ELR (cell line): ENCODE results near the gene TARP.
A peak's percentile ranks its signal among the peaks of the same experiment; 100 is the strongest.
"Not testable (repeated sequence)": the region's sequence is repeated elsewhere in the genome, so short reads cannot be mapped to it uniquely, and the experiment has no call there.

ENCODE experiments used
- DNase-seq: peaks from one replicate; pipeline ENCODE4 v3.0.0-alpha.2; 2015; ENCODE audit warnings: low read depth

Gene TARP

DNA sequence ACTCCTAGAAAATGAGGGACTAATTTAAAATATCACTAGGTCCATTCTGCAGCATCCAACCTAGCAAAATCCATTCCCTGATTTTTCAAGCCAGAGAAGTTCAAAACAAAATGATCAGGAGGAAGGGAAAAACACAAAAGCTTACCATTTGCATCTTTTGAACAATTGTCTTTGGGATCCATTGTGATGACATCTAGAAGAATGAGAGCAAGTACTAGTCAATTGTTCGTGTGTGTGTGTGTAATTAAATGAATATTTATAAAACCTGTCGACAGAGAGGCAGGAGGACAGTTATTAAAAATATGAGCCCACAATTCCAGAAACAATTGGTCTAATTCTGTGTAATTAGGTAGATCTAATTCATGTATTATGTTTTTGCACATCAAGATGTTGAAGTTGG, 11.4 kb downstream of the TARP start:
- DNase-seq = not testable (repeated sequence)

DNA sequence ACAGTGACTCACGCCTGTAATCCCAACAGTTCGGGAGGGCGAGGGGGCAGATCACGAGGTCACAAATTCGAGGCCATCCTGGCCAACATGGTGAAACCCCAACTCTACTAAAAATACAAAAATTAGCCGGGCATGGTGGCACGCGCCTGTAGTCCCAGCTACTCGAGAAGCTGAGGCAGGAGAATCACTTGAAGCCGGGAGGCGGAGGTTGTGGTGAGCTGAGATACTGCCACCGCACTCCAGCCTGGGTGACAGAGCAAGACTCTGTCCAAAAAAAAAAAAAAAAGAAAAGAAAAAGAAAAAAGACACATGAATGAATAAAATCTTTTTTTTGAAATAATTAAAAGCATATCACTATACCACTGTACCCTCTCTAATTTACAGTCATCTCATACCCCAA, 11.8 kb downstream of the TARP start:
- not testable (repeated sequence) for DNase-seq

DNA sequence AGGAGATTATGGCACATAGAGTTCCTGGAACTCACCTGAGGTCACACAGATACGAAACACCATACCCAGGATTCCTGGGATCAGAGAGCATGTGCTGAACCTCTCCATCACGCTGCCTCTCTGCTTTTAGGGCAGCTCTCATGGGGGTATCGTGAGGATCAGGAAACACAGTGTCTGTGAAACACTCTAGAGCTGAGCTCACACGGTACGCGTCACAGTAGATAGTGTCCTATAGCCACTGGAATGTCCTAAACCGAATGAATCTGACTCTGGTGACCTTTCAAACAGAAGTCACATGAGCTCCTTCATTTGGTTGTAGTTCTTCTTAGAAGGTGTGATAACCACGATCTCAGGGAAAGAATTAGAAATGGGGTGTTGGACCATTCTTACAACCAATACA, 14.3 kb downstream of the TARP start:
- DNase-seq = not testable (repeated sequence)

DNA sequence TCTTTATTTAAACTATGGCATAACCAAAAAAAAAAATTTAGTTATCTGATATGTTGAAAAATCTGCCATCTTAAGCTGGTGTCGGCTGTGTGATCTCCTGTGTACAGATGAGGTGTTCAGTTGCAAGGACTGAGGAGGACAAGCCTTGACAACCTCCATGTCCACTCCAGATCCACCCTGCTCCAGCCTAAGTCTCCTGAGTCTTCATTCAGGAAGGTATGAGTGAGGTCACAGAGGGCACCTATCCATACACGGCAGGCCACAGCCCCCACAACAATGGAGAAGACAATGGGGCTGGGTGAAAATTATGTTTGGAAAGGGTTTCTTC, 16.1 kb downstream of the TARP start:
- no peak for DNase-seq

DNA sequence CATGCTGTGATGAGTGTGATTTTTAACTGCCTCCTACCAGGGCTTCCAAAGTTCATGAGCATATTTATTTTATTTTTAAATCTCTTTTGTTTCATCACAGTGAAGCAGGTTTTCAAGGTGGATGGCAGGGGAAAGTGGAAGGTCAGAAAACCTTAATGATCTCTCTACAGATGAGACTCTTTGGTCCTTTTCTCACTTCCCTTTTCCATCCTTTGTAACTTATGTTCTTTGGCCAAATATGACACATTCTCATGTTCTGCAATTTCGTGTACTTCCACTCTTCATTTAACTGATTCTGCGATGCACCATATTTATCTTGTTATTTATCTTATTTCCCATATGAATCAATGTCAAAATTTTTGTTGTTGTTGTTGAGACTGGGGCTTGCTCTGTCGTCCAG, 23.6 kb downstream of the TARP start:
- DNase-seq = not testable (repeated sequence)

DNA sequence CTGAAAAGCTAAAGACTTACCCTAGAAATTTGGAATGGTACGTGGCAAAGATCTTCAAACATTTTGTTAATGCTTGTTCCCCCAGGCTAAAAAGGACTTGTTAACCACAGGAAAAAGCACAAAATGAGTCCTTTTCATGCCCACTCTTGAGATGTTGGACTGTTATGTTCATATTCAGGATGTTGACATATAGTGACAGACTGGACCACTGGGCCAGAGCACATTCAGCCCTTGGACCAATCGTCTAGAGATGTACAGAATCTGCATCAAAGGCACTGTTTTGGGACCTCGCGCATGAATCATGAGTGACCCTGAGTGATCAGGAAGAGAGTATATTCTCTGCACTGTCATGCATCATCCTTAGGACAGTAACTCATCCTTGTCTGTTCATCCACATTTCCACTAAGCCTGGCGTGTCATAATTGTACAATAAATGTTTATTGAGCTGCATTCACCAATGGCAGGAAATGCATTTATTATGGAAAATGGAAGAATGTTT, 25.3 kb downstream of the TARP start:
- DNase-seq = no peak

DNA sequence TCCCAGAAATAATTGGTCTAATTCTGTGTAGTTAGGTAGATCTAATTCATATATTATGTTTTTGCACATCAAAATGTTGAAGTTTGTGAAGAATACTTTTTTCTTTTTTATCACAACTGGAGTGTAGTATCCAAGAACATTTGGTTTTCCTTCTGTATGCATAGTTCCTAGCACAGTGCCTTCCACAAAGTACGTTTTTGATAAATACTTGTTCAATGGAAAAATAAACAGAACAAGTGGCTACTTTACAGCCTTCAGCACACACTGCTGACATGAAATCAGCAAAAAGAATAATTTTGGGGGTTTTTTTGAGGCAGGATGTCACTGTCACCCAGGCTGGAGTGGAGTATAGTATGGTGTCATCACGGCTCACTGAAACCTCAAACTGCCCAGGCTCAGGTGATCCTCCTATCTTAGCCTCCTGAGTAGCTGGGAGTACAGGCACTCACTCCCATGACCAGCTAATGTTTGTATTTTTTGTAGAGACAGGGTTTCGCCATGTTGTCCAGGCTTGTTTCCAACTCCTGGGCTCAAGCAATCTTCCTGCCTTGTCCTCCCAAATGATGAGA, 27.9 kb downstream of the TARP start:
- DNase-seq = no peak

DNA sequence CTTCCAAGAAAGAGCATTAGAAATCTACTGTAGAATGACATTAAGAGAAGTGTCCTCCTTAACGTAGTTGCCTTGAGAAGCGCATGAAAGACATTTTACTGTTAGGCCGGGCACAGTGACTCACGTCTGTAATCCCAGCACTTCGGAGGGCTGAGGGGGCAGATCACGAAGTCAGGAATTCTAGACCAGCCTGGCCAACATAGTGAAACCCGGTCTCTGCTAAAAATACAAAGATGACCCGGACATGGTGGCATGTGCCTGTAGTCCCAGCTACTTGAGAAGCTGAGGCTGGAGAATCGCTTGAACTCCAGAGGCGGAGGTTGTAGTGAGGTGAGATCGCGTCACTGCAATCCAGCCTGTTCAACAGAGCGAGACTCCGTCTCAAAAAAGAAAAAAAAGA, 28.9 kb downstream of the TARP start:
- DNase-seq = no peak

DNA sequence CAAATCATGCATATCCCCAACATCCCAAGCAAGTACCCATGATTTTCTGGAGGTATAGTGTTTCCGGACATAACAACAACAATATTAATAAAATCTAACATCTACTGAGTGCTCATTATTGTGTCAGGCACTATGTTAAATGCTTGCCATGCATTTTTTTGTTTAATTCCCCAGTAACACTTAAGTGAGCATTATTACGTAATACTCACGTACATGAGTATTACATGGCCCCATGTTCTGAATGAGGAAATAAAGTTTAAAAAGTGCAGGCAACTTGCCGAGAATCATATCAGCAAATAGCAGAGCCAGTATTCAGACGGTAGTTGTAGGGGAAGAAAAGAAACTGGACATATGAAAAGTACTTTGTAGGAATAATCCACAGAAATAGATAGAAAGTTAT, 30.1 kb downstream of the TARP start:
- not testable (repeated sequence) for DNase-seq

DNA sequence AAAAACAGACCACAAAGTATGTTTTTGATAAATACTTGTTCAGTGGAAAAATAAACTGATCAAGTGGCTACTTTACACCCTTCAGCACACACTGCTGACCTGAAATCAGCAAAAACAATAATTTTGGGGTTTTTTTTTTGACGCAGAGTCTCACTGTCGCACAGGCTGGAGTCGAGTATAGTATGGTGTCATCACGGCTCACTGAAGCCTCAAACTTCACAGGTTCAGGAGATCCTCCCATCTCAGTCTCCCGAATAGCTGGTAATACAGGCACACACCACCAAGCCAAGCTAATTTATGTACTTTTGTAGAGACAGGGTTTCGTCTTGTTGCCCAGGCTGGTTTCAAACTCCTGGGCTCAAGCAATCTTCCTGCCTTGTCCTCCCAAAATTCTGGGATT, 30.6 kb downstream of the TARP start:
- DNase-seq = no peak

DNA sequence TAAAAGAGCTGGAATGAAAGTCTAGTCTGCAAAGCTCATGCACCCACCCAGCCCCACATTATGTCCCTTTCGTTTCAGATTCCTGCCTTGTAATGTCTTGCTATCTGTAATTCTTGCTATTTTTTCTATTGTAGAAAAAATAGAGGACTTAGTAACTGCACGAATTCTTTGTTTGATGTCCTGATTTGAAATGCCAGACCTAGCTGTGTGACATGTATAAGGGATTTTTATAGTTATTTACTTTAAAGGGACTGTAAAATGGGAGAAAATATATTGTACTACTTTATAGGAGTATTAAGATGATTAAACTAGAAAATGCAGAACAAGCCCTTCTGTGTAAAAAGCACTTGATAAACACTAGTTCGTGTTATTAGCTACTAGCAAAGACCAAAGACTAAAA, 32.4 kb downstream of the TARP start:
- DNase-seq = no peak

DNA sequence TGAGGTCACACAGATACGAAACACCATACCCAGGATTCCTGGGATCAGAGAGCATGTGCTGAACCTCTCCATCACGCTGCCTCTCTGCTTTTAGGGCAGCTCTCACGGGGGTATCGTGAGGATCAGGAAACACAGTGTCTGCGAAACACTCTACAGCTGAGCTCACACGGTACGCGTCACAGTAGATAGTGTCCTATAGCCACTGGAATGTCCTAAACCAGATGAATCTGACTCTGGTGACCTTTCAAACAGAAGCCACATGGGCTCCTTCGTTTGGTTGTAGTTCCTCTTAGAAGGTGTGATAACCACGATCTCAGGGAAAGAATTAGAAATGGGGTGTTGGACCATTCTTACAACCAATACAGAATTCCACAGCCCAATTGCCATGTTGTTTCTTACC, 34.3 kb downstream of the TARP start:
- DNase-seq = not testable (repeated sequence)

DNA sequence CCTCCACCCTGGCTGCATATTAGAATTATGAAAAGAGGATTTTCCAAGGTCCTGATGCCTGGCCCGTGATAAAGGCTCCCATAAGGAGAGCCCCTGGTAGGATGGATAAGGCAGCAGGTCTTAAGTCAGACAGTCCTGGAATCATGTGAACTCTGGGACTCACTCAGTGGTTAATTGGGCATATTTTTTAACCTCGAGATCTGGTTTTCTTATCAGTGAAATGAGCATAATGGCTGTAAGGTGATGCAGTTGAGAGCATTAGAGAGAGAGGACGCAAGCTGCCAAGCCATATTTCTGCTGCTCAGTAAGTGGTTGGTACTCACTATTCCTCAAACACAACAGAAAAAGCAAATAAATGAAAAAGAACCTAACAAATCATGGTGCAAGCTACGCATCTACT, 37.8 kb downstream of the TARP start:
- DNase-seq = no peak

DNA sequence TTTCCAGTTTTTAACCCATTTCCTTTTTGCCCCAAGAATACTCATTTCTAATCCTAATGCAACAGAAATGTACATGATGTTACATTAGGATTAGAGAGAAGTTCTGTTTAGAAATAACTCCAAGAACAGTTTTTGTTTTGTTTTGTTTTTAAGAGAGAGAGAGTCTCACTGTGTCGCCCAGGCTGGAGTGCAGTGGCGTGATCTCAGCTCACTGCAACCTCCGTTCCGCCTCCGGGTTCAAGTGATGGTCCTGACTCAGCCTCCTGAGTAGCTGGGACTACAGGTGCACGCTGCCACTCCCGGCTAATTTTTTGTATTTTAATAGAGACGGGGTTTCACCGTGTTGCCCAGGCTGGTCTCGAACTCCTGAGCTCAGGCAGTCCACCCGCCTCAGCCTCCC, 38.7 kb downstream of the TARP start:
- not testable (repeated sequence) for DNase-seq

DNA sequence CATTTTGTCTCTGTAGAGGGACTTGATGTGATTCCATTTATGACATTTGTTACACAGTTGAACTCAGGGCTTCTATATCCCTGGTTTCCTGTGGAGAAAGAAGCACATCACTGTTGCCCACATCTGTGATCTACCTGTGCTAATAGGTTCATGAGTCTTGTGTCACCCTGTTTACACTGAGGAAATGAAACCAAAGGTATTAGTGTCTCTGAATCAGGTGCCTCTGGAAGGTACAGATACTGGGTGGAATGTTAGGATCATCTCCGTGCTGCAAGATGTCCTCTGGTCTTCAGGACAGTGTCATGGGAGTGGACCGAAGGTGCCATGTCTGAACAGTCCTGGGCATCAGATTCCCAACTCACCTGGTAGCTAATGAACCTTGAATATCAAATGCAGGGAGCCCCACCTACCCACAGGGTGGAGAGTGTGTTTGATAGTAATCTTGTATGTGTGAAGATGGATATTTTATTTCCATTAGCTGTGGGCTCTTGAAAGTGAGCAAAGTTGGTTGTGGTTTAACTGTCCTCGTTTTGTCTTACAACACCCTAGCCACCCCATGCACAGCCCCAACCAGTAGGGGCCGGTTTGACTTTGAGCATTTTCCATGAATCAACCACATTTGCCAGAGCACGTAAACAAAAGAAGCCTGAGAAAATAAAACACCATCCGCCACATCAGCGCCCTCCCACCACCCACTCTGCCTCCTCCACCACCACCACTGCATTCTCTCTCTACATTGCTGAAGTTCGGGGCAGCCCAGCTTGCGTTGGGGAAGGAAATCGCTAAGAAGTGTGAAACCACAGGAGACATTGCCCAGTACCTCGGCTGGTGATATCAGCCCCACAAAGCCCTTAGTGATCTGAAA, 40.7 kb downstream of the TARP start:
- no peak for DNase-seq

DNA sequence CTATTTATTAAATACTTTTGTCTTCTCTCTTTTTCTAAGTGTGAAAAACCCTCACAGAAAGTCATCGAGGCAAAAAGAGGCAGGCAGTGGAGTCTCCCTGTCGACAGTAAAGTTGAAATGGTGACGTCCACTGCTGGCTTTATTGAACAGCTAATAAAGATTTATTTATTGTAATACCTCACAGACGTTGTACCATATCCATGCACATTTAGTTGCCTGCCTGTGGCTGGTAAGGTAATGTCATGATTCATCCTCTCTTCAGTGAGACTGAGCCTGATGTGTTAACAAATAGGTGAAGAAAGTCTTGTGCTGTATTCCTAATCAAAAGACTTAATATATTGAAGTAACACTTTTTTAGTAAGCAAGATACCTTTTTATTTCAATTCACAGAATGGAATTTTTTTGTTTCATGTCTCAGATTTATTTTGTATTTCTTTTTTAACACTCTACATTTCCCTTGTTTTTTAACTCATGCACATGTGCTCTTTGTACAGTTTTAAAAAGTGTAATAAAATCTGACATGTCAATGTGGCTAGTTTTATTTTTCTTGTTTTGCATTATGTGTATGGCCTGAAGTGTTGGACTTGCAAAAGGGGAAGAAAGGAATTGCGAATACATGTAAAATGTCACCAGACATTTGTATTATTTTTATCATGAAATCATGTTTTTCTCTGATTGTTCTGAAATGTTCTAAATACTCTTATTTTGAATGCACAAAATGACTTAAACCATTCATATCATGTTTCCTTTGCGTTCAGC, 43.4 kb downstream of the TARP start:
- no peak for DNase-seq

DNA sequence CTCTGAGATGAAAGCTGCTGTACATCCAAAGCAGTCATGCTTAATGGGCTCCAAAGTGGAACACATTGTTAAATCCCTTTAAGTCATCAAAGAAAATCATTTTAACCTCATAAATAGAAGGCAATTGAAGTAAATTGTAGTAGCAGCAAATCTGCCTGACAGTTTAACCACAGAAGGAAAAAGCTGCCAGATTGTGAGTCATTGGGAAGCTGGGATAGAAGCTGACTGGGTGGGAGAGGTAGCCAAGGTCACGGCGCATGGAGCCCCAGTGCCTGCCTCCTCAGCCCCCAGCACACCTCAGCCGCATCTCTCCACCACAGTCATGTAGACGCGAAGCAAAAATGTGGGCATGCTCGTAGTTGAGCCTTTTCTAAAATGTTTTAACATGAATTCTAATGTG, 44.0 kb downstream of the TARP start:
- DNase-seq = peak; percentile 48

DNA sequence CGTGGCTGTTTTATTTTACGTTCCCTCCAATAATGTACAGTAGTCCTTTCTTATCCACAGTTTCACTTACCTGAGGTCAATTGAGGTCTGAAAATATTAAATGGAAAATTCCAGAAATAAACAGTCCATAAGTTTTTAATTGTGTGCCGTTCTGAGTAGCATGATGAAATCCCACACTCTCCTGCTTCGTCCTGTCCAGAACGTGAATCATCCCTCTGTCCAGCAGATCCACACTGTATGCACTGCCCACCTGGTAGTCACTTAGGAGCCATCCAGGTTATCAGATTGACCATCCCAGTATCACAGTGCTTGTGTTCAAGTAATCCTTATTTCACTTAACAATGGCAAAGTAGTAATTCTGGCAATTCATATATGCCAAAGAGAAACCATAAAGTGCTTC, 49.0 kb downstream of the TARP start:
- no peak for DNase-seq

DNA sequence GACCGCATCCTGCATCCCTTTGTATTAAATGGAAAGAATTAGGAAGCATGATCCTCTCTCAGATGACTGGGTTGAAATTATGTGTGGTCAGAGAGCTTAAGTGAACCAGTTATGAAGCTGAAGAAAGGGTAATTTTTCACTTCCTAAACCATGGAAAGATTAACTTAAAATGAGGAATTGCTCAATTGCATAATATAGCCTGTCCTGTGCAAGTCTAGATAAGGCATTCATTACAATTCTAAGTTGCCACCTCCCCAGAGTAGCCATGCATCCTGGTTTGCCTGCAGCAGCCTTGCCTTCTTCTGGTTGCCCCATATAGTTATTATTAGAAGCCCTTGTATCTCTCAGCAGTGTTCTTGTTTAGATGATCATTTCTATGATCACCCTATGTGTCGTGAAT, 50.1 kb downstream of the TARP start:
- no peak for DNase-seq

DNA sequence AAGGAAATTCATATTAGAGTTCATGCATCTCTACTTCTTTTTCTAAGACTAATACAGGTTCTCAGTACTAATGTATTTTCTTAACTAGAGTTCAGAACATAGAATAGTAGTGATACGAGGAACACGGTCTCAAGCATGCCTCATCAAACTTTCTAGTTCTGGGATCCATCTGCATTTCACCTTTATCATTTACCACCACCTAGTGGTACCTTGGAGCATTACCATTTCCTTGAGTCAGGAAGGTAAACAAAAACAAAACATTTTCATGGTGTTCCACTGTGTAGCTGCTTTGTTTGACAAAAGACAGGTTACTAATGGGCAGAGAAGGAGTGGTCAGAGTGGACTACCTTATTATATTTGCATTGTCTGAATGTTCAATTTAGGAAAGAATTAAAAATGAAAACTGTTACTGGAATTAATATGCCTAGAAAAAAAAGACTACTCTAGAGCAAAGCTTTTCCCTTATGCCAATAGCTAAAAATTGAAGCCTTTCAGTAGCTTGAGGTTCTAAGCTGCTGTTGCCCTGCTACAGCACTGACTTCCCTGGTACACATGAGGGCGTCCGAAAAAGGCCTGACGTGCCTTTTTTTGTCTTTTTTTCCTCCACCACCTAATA, 50.8 kb downstream of the TARP start:
- peak; percentile 70 for DNase-seq

DNA sequence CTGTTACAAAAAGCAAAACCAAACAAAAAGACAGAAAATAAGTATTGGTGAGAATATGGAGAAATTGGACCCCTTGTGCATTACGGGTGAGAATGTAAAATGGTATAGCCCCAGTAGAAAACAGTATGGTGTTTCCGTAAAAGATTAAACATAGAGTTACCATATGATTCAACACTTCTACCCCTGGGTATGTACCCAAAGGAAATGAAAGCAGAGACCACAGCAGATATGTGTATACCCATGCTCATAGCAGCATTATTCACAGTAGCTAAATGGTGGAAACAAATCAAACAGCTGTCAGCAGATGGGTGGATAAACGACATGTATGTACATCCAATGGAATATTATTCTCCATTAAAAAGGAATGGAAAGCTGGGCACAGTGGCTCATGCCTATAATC, 53.0 kb downstream of the TARP start:
- no peak for DNase-seq

DNA sequence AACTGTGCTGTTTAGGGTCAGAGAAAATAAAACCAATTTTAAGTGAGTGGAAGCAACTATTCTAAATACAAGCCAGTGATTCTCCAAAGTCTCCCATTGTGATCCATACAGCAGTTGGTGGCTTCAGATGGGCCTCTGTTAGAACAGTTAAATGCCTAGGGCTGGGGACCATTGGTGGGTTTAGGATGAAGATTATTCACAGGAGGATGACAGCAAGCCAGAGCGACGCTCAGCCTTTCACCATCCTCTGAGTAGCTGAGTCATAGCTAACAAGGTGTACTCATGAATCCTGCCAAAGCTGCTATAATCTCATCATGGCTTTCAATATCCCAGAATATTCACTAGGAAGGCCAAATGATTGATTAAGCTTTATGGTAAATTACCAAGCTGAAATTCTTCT, 55.8 kb downstream of the TARP start:
- peak; percentile 11 for DNase-seq
